SU-DHL-6 (cell line): ENCODE measurements around the gene SHROOM2.

ENCODE experiments used
- H2AFZ ChIP-seq: fragments of 200-600 bp; sonication (generic); 2 replicates; pipeline ENCODE4 v1.6.1; 2014; ENCODE audit warnings: low read depth, mild to moderate bottlenecking, moderate library complexity, mixed read lengths, antibody characterized with exemption, low read length; ENCODE audit not compliant: severe bottlenecking
- H3F3A ChIP-seq: fragments of 200-600 bp; shearing (Covaris generic); 2 replicates; pipeline ENCODE4 v1.6.0; 2016; ENCODE audit warnings: antibody characterized with exemption, mild to moderate bottlenecking; ENCODE audit not compliant: insufficient read depth
- H3K27ac ChIP-seq: fragments of 200-600 bp; sonication (generic); 2 replicates; pipeline ENCODE4 v1.5.1; 2016; ENCODE audit warnings: low read depth, mild to moderate bottlenecking, low read length, moderate library complexity, mixed read lengths
- H3K27me3 ChIP-seq: fragments of 200-600 bp; sonication (generic), shearing (Covaris generic); 2 replicates; pipeline ENCODE4 v1.6.0; 2014; ENCODE audit warnings: mild to moderate bottlenecking, low read length
- H3K36me3 ChIP-seq: fragments of 200-600 bp; sonication (generic); 2 replicates; pipeline ENCODE4 v1.6.1; 2014; ENCODE audit warnings: mild to moderate bottlenecking, low read length, mixed read lengths
- H3K4me2 ChIP-seq: fragments of 300-600, 200-600 bp; shearing (Covaris generic), sonication (generic); 2 replicates; pipeline ENCODE4 v1.6.0; 2014; ENCODE audit warnings: low read length, low read depth, mild to moderate bottlenecking; ENCODE audit not compliant: poor library complexity, severe bottlenecking
- H3K4me3 ChIP-seq: fragments of 200-600 bp; sonication (generic); 2 replicates; pipeline ENCODE4 v1.5.1; 2014; ENCODE audit warnings: antibody characterized with exemption, low read length, mild to moderate bottlenecking, mixed read lengths; ENCODE audit not compliant: insufficient read depth, poor library complexity, severe bottlenecking
- H3K79me2 ChIP-seq: fragments of 200-600 bp; sonication (generic); 2 replicates; pipeline ENCODE4 v1.6.1; 2014; ENCODE audit warnings: mild to moderate bottlenecking, low read length, moderate library complexity; ENCODE audit not compliant: insufficient read depth
- H3K9ac ChIP-seq: fragments of 200-600 bp; sonication (generic); 2 replicates; pipeline ENCODE4 v1.7.0; 2014; ENCODE audit warnings: mild to moderate bottlenecking, low read length
- H3K9me2 ChIP-seq: fragments of 200-600 bp; sonication (generic); replicated peaks from 2 replicates; pipeline ENCODE4 v1.6.1; 2014; ENCODE audit warnings: low read length; ENCODE audit not compliant: insufficient read depth
- H3K9me3 ChIP-seq: fragments of 200-600 bp; sonication (generic); 2 replicates; pipeline ENCODE4 v1.6.1; 2014; ENCODE audit warnings: low read length, mixed read lengths; ENCODE audit not compliant: insufficient read depth
- H4K20me1 ChIP-seq: fragments of 200-600 bp; sonication (generic); 2 replicates; pipeline ENCODE4 v1.6.1; 2014; ENCODE audit warnings: low read depth, mild to moderate bottlenecking, antibody characterized with exemption, low read length, moderate library complexity, mixed read lengths
- CTCF ChIP-seq: fragments of 200-600 bp; sonication (generic); IDR thresholded peaks from one replicate; pipeline ENCODE4 v1.5.1; 2017; ENCODE audit warnings: antibody characterized with exemption, mild to moderate bottlenecking, low read length, moderate library complexity; ENCODE audit not compliant: insufficient read depth, poor library complexity, severe bottlenecking
- EZH2phosphoT487 ChIP-seq: fragments of 200-600 bp; sonication (generic), shearing (Covaris generic); conservative IDR thresholded peaks from 2 replicates; pipeline ENCODE4 v1.6.1; 2018; ENCODE audit warnings: mild to moderate bottlenecking, antibody characterized with exemption, low read length, moderate library complexity, mixed read lengths

Gene SHROOM2, protein sequence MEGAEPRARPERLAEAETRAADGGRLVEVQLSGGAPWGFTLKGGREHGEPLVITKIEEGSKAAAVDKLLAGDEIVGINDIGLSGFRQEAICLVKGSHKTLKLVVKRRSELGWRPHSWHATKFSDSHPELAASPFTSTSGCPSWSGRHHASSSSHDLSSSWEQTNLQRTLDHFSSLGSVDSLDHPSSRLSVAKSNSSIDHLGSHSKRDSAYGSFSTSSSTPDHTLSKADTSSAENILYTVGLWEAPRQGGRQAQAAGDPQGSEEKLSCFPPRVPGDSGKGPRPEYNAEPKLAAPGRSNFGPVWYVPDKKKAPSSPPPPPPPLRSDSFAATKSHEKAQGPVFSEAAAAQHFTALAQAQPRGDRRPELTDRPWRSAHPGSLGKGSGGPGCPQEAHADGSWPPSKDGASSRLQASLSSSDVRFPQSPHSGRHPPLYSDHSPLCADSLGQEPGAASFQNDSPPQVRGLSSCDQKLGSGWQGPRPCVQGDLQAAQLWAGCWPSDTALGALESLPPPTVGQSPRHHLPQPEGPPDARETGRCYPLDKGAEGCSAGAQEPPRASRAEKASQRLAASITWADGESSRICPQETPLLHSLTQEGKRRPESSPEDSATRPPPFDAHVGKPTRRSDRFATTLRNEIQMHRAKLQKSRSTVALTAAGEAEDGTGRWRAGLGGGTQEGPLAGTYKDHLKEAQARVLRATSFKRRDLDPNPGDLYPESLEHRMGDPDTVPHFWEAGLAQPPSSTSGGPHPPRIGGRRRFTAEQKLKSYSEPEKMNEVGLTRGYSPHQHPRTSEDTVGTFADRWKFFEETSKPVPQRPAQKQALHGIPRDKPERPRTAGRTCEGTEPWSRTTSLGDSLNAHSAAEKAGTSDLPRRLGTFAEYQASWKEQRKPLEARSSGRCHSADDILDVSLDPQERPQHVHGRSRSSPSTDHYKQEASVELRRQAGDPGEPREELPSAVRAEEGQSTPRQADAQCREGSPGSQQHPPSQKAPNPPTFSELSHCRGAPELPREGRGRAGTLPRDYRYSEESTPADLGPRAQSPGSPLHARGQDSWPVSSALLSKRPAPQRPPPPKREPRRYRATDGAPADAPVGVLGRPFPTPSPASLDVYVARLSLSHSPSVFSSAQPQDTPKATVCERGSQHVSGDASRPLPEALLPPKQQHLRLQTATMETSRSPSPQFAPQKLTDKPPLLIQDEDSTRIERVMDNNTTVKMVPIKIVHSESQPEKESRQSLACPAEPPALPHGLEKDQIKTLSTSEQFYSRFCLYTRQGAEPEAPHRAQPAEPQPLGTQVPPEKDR (N-terminal part only)

GRCh38 chrX:9785944-9786797, at the start of gene SHROOM2:
SHROOM2 (plus strand) TSS chrX:9786429; CDS start chrX:9786546, 117 bp downstream.
- H3F3A ChIP-seq: no peaks in the 10 kb centered on the region
- H4K20me1 ChIP-seq: no peaks in the 10 kb centered on the region
- TF ChIP-seq EZH2phosphoT487 (no peak), CTCF (no peak)
- H3K9ac ChIP-seq: no peak within 1 kb of the TSS
- H3K4me2 ChIP-seq: peak within 1 kb of the TSS; percentile 17
- H3K27ac ChIP-seq: no peak within 1 kb of the TSS
- H3K79me2 ChIP-seq: no peaks in the 10 kb centered on the region
- H3K27me3 ChIP-seq: no peaks in the 10 kb centered on the region
- no peaks in the 10 kb centered on the region for H3K9me3 ChIP-seq
- no peak within 1 kb of the TSS for H2AFZ ChIP-seq
- no peaks in the 10 kb centered on the region for H3K36me3 ChIP-seq
- no peaks in the 10 kb centered on the region for H3K9me2 ChIP-seq
- no peak within 1 kb of the TSS for H3K4me3 ChIP-seq

- no peaks in the 10 kb centered on the region for H3F3A ChIP-seq
- no peak overlapping the region for H3K27ac ChIP-seq
- H4K20me1 ChIP-seq: no peaks in the 10 kb centered on the region
- H3K4me3 ChIP-seq: no peak overlapping the region
- no peaks in the 10 kb centered on the region for H3K36me3 ChIP-seq
- no peak overlapping the region for H3K4me2 ChIP-seq
- H3K27me3 ChIP-seq: no peaks in the 10 kb centered on the region
- H3K9me3 ChIP-seq: no peaks in the 10 kb centered on the region
- H2AFZ ChIP-seq: no peak overlapping the region
- TF ChIP-seq CTCF (no peak), EZH2phosphoT487 (no peak)
- H3K9me2 ChIP-seq: no peaks in the 10 kb centered on the region
- H3K79me2 ChIP-seq: no peaks in the 10 kb centered on the region
- no peak overlapping the region for H3K9ac ChIP-seq
Measured at GRCh38 chrX:9737363-9737762, 48.9 kb upstream of the SHROOM2 start.

GRCh38 chrX:9738151-9738550, 48.1 kb upstream of the SHROOM2 start:
- no peaks in the 10 kb centered on the region for H3K27me3 ChIP-seq
- no peak overlapping the region for H2AFZ ChIP-seq
- H3K36me3 ChIP-seq: no peaks in the 10 kb centered on the region
- H3K4me3 ChIP-seq: no peak overlapping the region
- no peaks in the 10 kb centered on the region for H3F3A ChIP-seq
- H3K9me2 ChIP-seq: no peaks in the 10 kb centered on the region
- no peaks in the 10 kb centered on the region for H3K9me3 ChIP-seq
- no peak overlapping the region for H3K27ac ChIP-seq
- no peak overlapping the region for H3K4me2 ChIP-seq
- H3K79me2 ChIP-seq: no peaks in the 10 kb centered on the region
- no peak for TF ChIP-seq CTCF
- TF ChIP-seq EZH2phosphoT487: no peak
- no peak overlapping the region for H3K9ac ChIP-seq
- no peaks in the 10 kb centered on the region for H4K20me1 ChIP-seq
